ENCODE measurements around the gene CLDN20.

DNA sequence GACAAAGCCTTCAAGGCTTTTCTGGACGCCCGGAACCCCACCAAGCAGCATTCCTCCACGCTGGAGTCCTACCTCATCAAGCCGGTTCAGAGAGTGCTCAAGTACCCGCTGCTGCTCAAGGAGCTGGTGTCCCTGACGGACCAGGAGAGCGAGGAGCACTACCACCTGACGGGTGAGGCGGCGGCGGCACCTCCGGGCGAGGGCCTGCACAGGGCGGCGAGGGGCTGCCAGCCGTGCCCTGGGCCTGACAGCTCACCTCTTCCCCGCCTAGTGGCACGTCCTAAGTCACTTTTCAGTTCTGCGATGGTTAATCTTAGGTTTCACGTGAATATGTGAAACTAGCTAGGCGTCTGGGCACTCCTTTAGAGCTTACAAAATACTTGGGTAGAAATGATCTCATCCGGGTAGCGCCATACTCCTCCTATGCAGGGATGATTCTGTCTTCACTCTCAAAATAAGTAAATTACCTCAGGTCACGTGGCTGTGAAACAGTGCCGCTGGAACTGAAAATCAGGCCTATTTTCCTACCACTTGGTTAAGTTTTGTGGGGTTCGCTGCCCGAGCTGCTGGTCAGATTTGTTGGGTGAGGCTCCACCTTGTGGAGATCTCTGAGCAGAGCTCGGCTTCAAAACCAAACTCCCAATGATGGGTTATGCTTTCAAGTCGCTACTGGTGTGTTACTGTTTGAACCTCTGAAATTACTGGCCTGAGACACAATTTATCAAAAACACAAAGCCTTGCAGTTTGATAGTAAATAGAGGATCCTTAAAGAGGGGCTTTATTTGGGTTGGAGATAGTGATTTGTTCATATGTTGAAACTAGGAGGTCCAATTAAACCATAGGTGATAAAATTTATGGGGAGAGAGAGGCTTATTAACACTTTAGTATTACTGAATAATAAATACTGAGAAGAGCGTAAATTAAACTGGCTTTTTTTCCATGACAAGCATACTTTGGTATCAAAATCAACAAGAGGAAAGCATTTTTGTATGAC, 15.5 kb upstream of the CLDN20 start:
- TF ChIP-seq, protein P1, sequence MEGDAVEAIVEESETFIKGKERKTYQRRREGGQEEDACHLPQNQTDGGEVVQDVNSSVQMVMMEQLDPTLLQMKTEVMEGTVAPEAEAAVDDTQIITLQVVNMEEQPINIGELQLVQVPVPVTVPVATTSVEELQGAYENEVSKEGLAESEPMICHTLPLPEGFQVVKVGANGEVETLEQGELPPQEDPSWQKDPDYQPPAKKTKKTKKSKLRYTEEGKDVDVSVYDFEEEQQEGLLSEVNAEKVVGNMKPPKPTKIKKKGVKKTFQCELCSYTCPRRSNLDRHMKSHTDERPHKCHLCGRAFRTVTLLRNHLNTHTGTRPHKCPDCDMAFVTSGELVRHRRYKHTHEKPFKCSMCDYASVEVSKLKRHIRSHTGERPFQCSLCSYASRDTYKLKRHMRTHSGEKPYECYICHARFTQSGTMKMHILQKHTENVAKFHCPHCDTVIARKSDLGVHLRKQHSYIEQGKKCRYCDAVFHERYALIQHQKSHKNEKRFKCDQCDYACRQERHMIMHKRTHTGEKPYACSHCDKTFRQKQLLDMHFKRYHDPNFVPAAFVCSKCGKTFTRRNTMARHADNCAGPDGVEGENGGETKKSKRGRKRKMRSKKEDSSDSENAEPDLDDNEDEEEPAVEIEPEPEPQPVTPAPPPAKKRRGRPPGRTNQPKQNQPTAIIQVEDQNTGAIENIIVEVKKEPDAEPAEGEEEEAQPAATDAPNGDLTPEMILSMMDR (IDR thresholded peaks at IDR 0.05; ENCODE audit: insufficient read depth, low read length, poor library complexity, severe bottlenecking) = peak; percentile 68
- TF ChIP-seq EZH2phosphoT487 (conservative IDR thresholded peaks at IDR 0.05; ENCODE audit: low read length) = no peak

All from SU-DHL-6 (cell line).